Cardiac fibroblast (primary cell): Measurements from ENCODE around the gene MRS2.
"Not testable (repeated sequence)": the region's sequence is repeated elsewhere in the genome, so short reads cannot be mapped to it uniquely, and the experiment has no call there.

ENCODE experiments used
- DNase-seq, 2 donors: peaks; one replicate each; pipeline versions ENCODE4 v3.0.0 to v3.0.0-alpha.2; 2010; ENCODE audit warnings: low read depth in 2 of 2
- H3K4me3 ChIP-seq, 2 donors: replicated peaks in 1 of 2; 1 replicate in 1 of 2; 2 replicates in 1 of 2; pipeline ENCODE4 v1.5.1; 2011; ENCODE audit warnings: low read depth in 2 of 2, low read length in 2 of 2, mild to moderate bottlenecking in 2 of 2, moderate library complexity in 1 of 2
- TF ChIP-seq, protein P1 (sequence below): IDR thresholded peaks from one replicate; pipeline ENCODE4 v1.5.1; 2011; ENCODE audit warnings: low read depth, mild to moderate bottlenecking, low read length, inconsistent platforms

Gene MRS2

DNA sequence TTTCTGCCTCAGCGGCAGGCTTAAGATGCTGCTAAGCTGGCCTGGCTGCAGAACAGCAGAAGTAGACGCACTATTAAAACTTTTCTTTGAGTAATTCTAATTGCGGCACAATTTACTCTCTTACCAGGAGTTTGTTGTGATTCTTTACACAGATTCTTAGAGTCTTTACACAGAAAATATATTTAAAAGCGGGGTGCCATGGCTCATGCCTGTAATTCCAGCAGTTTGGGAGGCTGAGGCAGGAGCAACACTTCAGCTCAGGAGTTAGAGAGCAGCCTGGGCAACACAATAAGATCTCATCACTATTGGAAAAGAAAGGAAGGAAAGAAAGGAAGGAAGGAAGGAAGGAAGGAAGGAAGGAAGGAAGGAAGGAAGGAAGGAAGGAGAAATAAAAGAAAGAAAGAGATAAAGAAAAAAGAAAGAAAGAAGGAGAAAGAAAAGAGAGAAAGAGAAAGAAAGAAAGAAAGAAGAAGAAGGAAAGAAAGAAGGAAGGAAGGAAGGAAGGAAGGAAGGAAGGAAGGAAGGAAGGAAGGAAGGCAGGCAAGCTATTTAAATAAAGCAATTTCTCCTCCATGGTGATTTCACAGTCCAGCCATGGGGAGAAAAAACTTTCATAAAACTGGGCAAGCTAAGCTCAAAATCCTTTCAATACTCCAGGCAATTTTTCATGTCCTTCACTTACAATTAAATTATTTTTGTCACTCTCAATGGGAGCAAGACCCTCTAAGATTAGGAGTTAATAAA lies 21.1 kb upstream of the MRS2 start:
- DNase-seq = no peak
- TF ChIP-seq, protein P1, sequence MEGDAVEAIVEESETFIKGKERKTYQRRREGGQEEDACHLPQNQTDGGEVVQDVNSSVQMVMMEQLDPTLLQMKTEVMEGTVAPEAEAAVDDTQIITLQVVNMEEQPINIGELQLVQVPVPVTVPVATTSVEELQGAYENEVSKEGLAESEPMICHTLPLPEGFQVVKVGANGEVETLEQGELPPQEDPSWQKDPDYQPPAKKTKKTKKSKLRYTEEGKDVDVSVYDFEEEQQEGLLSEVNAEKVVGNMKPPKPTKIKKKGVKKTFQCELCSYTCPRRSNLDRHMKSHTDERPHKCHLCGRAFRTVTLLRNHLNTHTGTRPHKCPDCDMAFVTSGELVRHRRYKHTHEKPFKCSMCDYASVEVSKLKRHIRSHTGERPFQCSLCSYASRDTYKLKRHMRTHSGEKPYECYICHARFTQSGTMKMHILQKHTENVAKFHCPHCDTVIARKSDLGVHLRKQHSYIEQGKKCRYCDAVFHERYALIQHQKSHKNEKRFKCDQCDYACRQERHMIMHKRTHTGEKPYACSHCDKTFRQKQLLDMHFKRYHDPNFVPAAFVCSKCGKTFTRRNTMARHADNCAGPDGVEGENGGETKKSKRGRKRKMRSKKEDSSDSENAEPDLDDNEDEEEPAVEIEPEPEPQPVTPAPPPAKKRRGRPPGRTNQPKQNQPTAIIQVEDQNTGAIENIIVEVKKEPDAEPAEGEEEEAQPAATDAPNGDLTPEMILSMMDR = no peak
- no peak overlapping the region for H3K4me3 ChIP-seq

DNA sequence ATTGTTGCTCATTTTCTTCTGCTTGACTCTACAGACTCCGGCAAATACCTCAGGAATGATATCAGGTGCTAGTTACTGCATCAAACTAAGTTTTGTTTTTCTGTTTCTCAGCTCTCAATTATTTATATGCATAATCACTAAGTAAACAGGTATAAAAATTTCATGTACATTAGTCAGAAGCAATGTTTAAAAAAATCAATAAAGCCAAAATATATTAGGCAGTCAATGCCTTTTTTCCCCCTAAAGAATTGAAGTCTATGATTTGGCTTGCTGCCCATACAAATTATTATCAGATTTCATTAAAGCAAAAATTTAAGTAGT lies 20.6 kb upstream of the MRS2 start:
- H3K4me3 ChIP-seq = no peak overlapping the region
- TF ChIP-seq, protein P1 = no peak
- DNase-seq = no peak

DNA sequence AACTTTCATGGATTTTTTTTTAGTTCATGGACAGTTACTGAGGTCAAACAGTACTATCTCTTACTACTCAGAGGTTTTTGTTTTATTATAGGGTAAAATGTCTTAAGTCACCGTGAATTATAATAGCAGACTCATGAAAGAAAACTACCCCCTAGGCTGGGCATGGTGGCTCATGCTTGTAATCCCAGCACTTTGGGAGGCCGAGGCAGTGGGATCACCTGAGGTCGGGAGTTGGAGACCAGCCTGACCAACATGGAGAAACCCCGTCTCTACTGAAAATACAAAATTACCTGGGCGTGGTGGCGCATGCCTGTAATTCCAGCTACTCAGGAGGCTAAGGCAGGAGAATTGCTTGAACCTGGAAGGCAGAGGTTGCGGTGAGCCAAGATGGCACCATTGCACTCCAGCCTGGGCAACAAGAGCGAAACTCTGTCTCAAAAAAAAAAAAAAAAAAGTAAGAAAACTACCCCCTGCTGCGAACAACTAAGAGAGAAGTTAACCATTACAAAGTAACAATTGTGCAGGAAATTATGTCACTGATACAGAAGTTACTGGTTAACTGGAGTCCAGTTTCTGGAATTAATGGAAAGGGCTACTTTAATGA lies 19.7 kb upstream of the MRS2 start:
- not testable (repeated sequence) for DNase-seq, H3K4me3 ChIP-seq

DNA sequence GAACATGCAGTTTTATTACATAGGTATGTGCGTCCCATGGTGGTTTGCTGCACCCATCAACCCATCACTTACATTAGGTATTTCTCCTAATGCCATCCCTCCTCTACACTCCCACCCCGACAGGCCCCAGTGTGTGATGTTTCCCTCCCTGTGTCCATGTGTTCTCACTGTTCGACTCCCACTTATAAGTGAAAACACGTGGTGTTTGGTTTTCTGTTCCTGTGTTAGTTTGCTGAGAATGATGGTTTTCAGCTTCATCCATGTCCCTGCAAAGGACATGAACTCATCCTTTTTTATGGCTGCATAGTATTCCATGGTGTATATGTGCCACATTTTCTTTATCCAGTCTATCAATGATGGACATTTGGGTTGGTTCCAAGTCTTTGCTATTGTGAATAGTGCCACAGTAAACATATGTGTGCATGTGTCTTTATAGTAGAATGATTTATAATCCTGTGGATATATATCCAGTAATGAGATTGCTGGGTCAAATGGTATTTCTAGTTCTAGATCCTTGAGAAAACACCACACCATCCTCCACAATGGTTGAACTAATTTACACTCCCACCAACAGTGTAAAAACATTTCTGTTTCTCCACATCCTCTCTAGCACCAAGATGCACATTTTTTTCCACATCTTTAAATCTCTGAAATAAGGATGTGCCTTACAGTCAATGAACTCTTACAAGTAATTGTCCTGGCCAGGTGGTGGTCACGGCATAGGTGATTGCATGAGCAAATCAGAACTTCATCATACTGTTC lies 18.2 kb upstream of the MRS2 start:
- DNase-seq, H3K4me3 ChIP-seq: not testable (repeated sequence)

DNA sequence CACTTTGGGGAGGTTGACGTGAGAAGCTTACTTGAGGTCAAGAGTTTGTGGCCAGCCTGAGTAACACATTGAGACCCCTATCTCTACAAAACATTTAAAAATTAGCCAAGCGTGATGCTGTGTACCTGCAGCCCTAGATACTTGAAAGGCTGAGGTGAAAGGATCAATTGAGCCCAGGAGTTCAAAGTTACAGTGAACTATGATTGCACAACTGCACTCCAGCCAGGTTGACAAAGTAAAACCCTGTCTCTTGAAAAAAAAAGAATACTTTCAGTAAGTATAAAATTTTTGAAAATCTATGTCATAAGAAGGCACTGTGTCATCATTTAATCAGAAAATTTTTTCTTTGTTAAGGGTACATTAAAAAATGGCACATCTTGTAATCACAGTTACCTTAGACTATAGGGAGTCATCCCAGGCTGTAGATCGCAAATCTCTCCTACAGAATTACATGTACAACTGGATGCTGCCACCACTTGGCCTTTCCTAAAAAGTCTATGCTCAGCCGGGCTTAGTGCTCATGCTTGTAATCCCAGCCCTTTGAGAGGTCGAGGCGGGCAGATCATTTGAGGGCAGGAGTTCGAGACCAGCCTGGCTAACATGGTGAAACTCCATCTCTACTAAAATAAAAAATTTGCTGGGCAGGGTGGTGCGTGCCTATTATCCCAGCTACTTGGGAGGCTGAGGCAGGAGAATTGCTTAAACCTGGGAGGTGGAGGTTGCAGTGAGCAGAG lies 17.0 kb upstream of the MRS2 start:
- TF ChIP-seq, protein P1 = no peak
- no peak overlapping the region for H3K4me3 ChIP-seq
- DNase-seq = no peak

DNA sequence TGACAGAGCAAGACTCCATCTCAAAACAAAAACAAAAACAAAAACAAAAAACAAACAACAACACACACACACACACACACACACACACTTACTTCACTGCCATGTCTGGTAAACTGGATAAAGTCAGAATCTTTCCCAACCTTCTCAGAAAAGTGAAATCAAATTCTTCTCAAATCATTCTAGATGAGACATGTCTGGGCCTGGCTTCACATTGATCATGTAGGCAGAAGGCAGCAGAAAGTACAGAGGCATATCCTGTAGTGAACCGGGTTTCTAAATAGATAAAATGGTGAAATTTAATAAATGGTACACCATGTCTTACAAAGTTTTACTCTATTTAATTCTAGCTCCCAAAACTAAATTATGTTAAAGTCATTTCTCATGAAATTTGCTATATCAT lies 14.9 kb upstream of the MRS2 start:
- DNase-seq = no peak
- TF ChIP-seq, protein P1 = no peak
- no peak overlapping the region for H3K4me3 ChIP-seq

DNA sequence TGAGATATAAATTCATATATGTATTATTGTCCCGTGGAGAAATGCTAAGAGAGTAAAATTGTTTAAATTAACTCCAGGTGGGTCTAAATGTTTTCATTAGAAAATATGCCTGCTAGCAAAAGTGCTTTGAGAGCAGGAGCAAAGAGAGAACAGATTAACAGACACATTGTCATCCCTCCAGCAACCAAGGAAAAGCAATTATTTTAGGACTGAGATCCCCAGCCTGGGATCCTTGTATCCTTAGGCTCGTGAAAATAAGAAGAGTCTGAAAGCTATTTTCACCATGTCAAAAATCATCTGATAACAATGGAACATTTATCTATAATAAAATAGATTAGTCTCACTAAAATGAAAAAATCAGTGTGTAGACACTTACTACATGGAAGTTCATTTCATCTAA lies 11.5 kb upstream of the MRS2 start:
- H3K4me3 ChIP-seq = no peak overlapping the region
- TF ChIP-seq, protein P1 = no peak
- no peak for DNase-seq
